ENCODE measurements around the gene SQOR.

SQOR gene

DNA sequence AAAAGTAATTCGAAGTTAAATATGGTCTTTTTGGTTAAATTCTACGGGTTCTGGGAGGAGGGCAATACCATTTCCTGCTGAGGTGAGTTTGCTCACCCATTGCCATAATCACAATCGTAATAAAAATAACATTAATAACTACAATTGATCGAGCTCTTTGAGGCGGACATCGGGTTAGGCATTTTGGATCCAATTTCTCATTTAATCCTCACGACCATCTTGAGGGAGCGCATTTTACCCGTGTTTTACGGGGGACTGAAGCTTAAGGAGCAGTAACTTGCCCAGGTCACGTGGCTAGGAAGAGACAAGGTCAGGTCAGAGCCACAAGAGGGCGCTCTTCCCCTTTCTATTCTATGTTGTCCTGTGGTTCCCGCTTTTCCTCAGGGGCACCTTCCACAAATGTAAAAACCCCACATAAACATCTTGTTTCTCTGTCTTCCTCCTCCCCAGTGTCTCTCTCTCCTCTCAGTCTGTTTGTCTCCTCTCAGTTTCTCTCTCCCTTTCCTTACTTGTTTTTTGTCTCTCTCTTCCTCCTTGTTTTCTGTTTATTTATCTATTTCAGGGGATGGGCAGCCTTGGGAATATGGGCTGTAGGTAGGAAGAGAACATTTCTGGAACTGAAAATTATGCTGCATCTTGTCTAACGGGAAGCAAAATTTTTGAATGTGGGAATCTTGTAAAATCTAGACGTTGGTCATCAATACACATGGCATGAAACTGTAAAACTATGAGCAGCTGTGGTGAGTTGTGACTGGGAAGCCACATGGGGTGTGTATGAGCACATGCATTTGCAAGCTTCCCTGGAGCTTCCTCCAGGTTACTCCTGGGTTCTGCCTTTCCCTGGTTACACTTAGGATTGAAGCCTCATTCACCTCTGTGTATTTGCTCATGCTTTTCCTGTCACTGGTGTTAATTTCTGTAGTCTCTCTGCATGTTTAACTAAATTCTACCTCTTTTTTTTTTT, 71.0 kb downstream of the SQOR start:
- DNase-seq (ENCODE audit: low read depth in 3 of 3): peak; percentile 30 to 45 (median 31)

DNA sequence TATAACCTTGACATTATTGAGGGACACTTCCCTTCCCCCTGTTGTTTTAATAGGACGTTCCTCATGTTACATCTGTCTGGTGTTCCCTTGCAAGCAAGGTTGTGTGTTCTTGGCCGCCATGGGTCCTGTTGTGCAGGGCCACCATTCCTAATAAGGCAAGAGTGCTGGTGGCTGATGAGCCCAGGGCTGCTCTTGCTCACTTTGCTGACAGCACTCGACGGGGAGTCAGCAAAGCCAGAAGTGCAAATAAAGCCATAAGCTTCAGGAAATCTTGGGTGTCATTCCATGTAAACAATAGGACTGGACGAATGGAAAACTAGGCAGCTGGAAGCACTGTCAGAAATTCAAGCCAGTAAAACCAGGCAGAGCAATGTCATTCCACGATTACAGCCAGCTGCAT, 75.8 kb downstream of the SQOR start:
- no peak for DNase-seq (ENCODE audit: low read depth in 3 of 3)

DNA sequence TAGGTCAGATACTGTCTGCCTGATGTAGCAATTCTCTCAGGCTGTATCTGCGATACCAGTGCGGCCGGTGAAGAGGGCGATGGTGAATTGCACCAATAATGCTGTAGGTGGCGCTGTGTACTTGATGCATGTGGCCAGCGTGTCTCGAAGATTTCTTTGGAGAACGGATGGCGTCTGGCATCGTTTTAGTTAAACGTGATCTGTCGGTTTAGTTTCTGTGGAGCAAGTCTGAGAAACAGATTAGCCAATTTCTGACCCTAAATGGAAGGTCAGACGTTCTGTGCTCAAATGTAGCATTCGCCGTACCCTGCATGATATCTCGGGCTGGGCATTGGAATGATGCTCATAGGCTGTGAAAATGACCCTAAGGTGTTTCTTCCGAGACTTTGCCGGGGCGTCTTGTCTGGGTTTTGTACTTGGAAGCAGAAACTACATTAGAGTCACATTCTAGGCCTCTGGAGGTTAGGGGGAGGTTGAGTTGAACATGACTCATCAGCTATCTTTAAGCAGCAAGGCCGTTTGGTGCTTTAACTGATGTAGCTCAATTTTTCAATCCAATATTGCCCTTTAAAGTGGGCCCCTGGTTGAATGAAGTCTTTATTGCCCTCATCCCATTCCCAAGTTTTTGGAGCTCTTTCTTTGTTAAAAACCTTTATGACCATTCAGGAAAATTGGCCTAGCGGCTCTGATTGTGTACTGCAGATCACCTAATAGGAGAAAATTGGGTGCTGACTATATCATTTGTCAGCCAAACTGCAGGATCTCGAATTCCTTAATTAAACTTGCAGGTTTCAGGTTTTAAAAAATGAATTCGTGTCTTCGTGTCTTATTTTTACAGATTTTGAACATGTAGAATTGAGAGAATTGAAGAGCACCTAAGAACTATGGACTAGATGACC, 80.0 kb downstream of the SQOR start:
- DNase-seq (ENCODE audit: low read depth in 3 of 3): no peak

DNA sequence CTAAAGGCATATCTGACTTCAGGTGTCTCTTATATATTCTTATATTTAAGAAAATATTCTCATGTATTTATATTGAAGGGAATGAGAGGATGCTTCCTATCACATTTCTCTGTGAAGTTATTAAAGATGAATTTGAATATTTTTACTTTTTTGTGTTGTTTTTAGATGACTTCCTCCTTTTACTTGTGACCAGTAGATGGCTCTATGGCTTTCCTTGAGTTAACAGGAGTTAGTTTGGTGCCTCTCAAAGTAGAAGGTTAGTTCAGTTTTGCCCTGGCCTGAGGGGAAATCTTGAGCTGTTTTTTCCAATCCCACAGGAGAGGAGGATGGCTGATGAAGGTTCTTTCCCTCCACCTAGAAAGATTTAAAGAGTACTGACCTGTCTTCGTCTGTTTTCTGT, 80.7 kb downstream of the SQOR start:
- DNase-seq (ENCODE audit: low read depth in 3 of 3): no peak

DNA sequence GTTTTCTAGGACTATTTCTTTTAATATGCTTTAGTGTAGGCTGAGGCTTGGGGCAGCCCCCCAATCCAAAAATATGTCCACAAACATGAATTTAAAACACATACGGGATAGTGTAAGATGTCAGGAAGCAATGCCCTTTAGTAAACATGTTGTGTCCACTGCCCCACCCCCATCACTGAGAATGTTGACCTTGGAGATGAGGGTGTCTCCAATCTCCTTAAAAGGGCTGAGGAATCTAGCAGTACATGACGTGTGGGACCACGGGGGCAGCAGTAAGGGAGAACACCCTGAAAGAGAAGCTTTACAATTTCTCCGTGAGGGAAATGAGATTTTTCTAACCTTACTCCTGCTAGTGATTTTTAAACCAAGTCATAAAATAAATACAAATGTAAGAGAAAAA, 84.7 kb downstream of the SQOR start:
- no peak for DNase-seq (ENCODE audit: low read depth in 3 of 3)

DNA sequence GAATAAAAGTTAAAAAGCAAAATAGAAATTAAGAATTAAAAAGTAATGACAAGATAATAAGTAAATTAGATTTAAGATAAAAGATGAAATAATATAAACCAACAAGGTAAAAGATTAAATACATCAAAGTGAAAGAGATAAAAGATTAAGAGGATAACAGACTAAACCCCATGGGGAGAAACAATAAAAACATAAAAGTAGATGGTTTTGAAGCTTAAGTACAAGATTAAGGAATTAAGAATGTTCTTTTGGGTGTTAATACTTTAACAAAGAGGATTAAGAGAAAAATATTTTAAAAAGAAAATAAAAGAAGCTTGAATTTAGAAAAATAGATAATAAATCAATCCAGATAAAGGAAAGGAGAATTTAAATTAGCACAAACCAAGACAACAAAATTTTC, 85.4 kb downstream of the SQOR start:
- no peak for DNase-seq (ENCODE audit: low read depth in 3 of 3)

DNA sequence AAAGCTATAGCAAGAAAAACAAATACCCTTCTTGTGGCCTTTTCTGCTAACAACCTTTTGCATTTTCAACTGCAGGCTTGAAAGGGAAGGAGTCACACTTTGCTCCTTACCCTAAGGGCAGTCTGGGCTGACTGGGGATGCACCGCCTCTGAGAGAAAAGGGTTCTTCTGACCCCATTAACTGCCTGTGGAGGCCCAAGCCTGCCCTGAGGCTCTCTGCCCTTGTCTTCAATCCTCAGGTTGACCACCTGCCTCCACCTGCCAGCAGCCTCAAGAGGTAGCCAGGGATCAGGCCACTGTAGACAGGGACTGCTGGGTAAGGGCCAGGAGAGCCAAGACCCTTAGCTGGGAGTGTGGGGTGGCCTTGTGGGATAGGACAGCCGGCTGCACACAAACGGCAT, 93.8 kb downstream of the SQOR start:
- no peak for DNase-seq (ENCODE audit: low read depth in 3 of 3)

DNA sequence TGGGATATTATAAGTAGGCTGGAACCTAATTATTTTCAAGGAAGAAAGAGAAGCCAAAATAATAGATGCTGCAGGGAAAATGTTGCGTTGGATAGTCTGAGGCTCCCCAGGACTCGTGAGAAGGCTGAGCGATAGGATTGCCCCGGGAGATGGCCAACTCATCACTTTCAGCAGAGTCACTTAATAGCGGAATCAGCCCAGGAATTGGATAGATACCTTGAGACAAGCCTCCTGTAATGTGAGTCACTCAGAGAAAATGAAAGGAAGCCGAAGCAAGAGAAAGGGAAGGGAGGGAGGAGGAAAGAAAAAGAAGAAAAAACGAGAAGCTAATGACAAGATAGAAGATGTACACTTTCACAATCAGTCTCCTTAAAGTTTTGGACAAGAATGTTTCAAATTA, 94.3 kb downstream of the SQOR start:
- DNase-seq (ENCODE audit: low read depth in 3 of 3): no peak

DNA sequence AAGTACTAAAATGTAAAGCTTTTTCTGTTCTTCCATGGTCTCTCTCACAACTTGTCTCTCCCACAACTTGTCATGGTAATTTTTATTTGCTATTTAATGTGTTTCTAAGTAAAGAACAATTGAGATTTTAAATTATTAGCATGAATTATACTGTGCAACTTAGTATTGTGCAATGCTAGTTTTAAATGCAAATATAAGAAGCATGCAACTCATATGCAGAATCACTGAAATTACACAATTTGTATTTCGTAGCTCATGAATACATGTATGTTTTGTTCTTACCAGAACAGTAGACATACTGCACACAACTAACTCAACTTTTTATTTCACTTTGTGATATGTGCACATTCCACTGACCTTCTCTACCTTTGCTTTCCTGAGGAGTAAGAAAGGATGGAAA, 96.5 kb downstream of the SQOR start:
- DNase-seq (ENCODE audit: low read depth in 3 of 3): no peak

DNA sequence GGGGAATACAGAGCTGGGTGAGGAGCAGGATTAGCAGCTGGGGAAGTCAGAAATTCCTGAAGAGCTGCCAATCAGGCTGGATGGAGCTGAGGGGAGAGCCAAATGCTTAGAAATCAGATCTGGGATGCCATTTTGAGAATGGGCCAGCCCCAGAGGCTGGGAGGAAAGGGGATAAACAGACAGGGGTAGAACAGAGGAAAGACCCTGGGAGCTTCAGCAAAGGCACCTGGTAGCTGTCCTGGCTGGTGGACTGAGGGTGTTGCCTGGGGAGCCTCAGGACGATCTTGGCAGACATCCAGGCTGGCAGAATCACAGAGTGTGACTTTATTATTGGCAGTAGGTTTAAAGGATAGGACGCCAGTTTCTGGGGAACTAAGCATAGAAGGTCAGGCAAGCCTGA, 97.8 kb downstream of the SQOR start:
- no peak for DNase-seq (ENCODE audit: low read depth in 3 of 3)

DNA sequence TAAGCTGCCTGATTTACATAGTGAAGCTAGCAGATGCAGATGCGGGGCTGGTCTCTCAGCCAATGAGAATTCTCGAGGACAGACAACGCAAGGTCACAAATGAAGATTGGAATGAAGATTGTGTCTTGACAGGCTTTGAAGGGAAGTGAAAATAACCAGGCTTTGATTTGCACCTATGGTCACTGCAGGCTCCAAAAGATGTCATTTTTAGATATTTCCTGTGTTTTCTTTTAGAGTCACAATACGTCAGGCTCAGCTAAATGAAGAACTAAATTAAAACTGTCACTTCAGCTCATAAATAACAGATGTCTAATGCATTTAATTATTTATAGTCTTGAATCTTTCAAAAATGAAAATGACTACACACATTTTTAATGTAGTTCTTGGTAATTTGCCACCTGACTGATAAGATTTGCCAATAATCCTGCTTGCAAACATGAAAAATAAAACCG, 99.5 kb downstream of the SQOR start:
- DNase-seq (ENCODE audit: low read depth in 3 of 3): no peak
